HepG2 (cell line): ENCODE data around the gene RAB23.

Experiments used
- CTCF ChIP-seq: sonication (generic); formaldehyde crosslinking; IDR thresholded peaks from 2 replicates; pipeline ENCODE4 v1.5.0; 2020; ENCODE audit warnings: mild to moderate bottlenecking, missing genetic modification reagents, moderate library complexity
- GTF2F1 ChIP-seq: fragments of 150-350 bp; IDR thresholded peaks from 2 replicates; pipeline ENCODE4 v1.6.1; 2014; ENCODE audit warnings: low read length
- HNRNPLL ChIP-seq: fragments of 200-400 bp; formaldehyde crosslinking; IDR thresholded peaks from 2 replicates; pipeline ENCODE4 v1.6.1; 2017; ENCODE audit warnings: mild to moderate bottlenecking, low read depth, low read length; ENCODE audit not compliant: poor library complexity, severe bottlenecking
- MAFF ChIP-seq: IDR thresholded peaks from 2 replicates; pipeline ENCODE4 v1.6.1; 2011; ENCODE audit warnings: low read depth, low read length, improper control_type of control experiment
- NFAT5 ChIP-seq: sonication (generic); formaldehyde crosslinking; IDR thresholded peaks from 2 replicates; pipeline ENCODE4 v1.4.0; 2020; ENCODE audit warnings: missing genetic modification reagents
- PCBP1 ChIP-seq: fragments of 200-400 bp; formaldehyde crosslinking; IDR thresholded peaks from 2 replicates; pipeline ENCODE4 v1.6.1; 2017; ENCODE audit warnings: mild to moderate bottlenecking, low read depth, low read length, borderline replicate concordance
- POLR2AphosphoS5 ChIP-seq: IDR thresholded peaks from 2 replicates; pipeline ENCODE4 v1.6.1; 2012; ENCODE audit warnings: low read depth, low read length
- ZNF543 ChIP-seq: sonication (generic); formaldehyde crosslinking; IDR thresholded peaks from 2 replicates; pipeline ENCODE4 v1.4.0; 2020; ENCODE audit warnings: mild to moderate bottlenecking, missing genetic modification reagents
- TF ChIP-seq, protein P1 (sequence below): sonication (generic); formaldehyde crosslinking; IDR thresholded peaks from 2 replicates; pipeline ENCODE4 v1.8.0; 2022; ENCODE audit warnings: mild to moderate bottlenecking, missing genetic modification reagents, moderate library complexity

GRCh38 chr6:57137350-57137749, 84.8 kb downstream of the RAB23 start:
- TF ChIP-seq MAFF (no peak), POLR2AphosphoS5 (no peak), PCBP1 (no peak), HNRNPLL (no peak), NFAT5 (no peak), GTF2F1 (no peak), CTCF (no peak), ZNF543 (no peak)
- TF ChIP-seq, protein P1, sequence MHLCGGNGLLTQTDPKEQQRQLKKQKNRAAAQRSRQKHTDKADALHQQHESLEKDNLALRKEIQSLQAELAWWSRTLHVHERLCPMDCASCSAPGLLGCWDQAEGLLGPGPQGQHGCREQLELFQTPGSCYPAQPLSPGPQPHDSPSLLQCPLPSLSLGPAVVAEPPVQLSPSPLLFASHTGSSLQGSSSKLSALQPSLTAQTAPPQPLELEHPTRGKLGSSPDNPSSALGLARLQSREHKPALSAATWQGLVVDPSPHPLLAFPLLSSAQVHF (CRISPR knock-in tag) = no peak
